ENCODE results near the gene RELT.
"Not testable (repeated sequence)": the region's sequence is repeated elsewhere in the genome, so short reads cannot be mapped to it uniquely, and the experiment has no call there.

The RELT gene

DNA sequence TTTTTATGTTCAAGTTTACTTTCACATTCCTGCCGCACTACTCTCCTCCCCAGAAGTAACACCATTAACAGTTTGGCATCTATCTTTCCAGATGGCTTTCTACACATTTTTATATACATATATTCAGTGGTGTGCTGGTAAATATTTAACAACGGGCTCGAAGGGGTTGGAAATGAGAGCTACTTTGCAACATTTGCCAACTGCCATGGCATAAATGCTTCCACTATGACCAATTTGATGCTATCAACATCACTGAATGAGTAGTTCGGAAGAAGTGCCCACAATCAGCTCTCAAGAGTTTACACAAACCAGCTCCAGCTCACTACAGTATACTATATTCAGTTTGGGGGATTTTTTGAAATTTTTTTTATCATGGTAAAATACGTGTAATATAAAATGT, 55.2 kb downstream of the RELT start:
- DNase-seq (ENCODE audit: low read depth, low spot score) = no peak

GRCh38 chr11:73436859-73437258, 60.7 kb downstream of the RELT start:
- DNase-seq (ENCODE audit: low read depth, low spot score) = not testable (repeated sequence)

GRCh38 chr11:73439002-73439843, 63.0 kb downstream of the RELT start:
- DNase-seq (ENCODE audit: low read depth, low spot score) = no peak

DNA sequence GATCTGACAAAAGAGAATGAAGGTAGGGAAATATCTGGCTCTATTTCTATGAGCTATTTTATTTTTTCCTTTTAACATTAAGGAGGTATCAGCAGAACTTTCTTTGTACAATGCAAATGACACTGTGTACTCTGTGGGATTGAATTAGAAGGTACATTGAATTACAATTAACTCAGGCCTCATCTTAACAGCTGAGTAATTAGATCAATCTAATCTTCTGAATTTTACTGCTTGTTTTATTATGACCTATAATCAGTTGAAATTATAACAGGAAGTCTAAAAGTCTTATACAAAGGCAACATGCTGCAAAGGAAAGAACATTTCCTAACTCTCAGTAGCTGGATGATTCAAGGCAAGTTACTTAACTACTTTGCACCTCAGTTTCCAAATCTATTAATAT, 69.8 kb downstream of the RELT start:
- DNase-seq (ENCODE audit: low read depth, low spot score) = no peak

DNA sequence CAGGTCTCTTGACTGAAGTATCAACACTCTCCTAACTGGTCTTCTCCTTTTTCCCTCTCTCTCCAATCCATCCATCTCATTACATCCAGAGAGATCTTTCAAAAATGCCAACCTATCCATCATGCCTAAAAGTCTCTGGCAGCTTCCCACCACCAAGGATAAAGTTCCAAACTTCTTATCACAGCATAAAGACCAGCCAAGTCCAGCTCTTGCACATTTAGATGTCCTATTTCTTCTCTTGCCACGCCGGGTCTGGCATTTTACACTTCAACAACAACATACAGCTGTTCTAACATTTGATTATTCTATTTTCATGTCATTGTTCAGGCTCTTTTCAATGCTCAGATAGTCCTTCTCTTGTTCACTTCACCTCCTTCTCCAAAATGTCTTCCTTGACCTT, 70.6 kb downstream of the RELT start:
- no peak for DNase-seq (ENCODE audit: low read depth, low spot score)

Measured in ELF-1 (cell line).